Spleen (tissue), 7 donors: ENCODE measurements around the gene CABLES2.

ENCODE experiments used
- CTCF ChIP-seq, 11 experiments: fragments of 200-600 bp in 7 of 11; fragments of 450-650 bp in 4 of 11; sonication (generic) in 4 of 11; IDR thresholded peaks in 8 of 11; conservative IDR thresholded peaks in 3 of 11; 1 replicate in 7 of 11; 2 replicates in 4 of 11; pipeline versions ENCODE4 v1.4.0 to v1.8.0; 2016 to 2021; ENCODE audit warnings: antibody characterized with exemption in 11 of 11, inconsistent platforms in 4 of 11, mild to moderate bottlenecking in 1 of 11
- POLR2AphosphoS5 ChIP-seq, 3 donors: sonication (generic); formaldehyde crosslinking; IDR thresholded peaks; one replicate each; pipeline ENCODE4 v1.5.1; 2017; ENCODE audit warnings: antibody characterized with exemption in 3 of 3
- donor health status: DM: no; HTN: no; CAD: no; lungs with moderate emphysema.
- donor health status: DM: no; HTN: no; CAD: no.
- donor health status: DM: no; HTN: no; CAD: no.

GRCh38 chr20:62368976-62369814 is 37.9 kb downstream of the CABLES2 start:
- peak in 2 of 3 donors; percentile 31 to 64 for TF ChIP-seq POLR2AphosphoS5 (IDR thresholded peaks at IDR 0.05)
- peak in 8 of 11 experiments; percentile 24 to 69 (median 55) for TF ChIP-seq CTCF (IDR thresholded peaks at IDR 0.05 in 8 of 11, conservative IDR thresholded peaks at IDR 0.05 in 3 of 11)
